Measurements from ENCODE around the gene ADCY10. TPM values are rescaled to one million over a fixed set of nuclear protein-coding genes. Genes with fewer than 3 reads are reported as not detected.

Gene ADCY10
- total and polyA plus RNA-seq, 9 of the 15 experiments (the other 6 are each of a cell fraction or from before 2014, with no cell fraction given): 0.08 to 0.86 (median 0.22) TPM

- Histone ChIP-seq H3K4me2 (ENCODE audit: insufficient read depth, low read length) (peak overlapping the region; percentile 58), H3K9me3 (replicated peaks; ENCODE audit: control insufficient read depth, insufficient read depth, low read depth, low read length) (no peaks in the 10 kb centered on the region), H3K79me2 (ENCODE audit: control insufficient read depth, insufficient read depth, low read length) (peaks cover 95% of the 10 kb centered on the region), H2AFZ (ENCODE audit: low read depth, low read length) (no peak overlapping the region), H3K27ac (ENCODE audit: extremely low read depth, low read depth, low read length) (peak overlapping the region; percentile 69; the same call in 1 of the 3 replicates), H3K36me3 (ENCODE audit: control insufficient read depth, insufficient read depth, low read length) (peaks cover 20% of the 10 kb centered on the region), H3K27me3 (ENCODE audit: control insufficient read depth in 2 of 2, insufficient read depth in 2 of 2, low read length in 2 of 2) (no peaks in the 10 kb centered on the region), H3K4me1 (replicated peaks in 1 of 2; ENCODE audit: control insufficient read depth in 2 of 2, insufficient read depth in 2 of 2, low read length in 2 of 2) (peaks cover 28 to 53% of the 10 kb centered on the region in 2 experiments), H3K9me1 (ENCODE audit: control insufficient read depth, insufficient read depth, low read length) (no peaks in the 10 kb centered on the region), H3K9ac (ENCODE audit: insufficient read depth in 1 of 2, low read depth in 2 of 2, low read length in 2 of 2) (peak overlapping the region in 1 of 2 experiments; percentile 58; a peak in 1 of 4 replicates), H4K20me1 (replicated peaks; ENCODE audit: control insufficient read depth, insufficient read depth, low read length) (no peaks in the 10 kb centered on the region), H3K4me3 (no peak overlapping the region)
- intact Hi-C loops (cut with micrococcal nuclease): loop anchor here (2.0 kb wide), 1 partner anchor 60 kb away; no protein-coding TSS in a partner anchor
- DNase-seq (ENCODE audit: extremely low read depth in 1 of 4, low spot score in 3 of 4) (peak in 3 of 4 experiments; percentile 20 to 88 (median 72)), ATAC-seq (peak; percentile 72), FAIRE-seq (peak; percentile 78)
- CTCF ChIA-PET (ENCODE audit: low intra/inter-chr PET ratio): no interaction called here
- BruUV-seq (replicated peaks): no TSS peak
- POLR2A ChIA-PET: interaction anchor here (1.8 to 2.7 kb wide), 4 partner anchors 8 to 12 kb away, joined by 7 to 24 read pairs (median 8); partner anchors contain the start of genes ADCY10, DCAF6 and MPC2
- in situ Hi-C loops (cut with MboI): no loop called here
- WGBS (ENCODE audit: insufficient coverage, low coverage, missing lambda C conversion rate): 7% methylated on average over 6 of the region's 6 CpGs
- no peak for TF ChIP-seq ILK (tag; IDR thresholded peaks at IDR 0.05; ENCODE audit: borderline replicate concordance, low read depth)
- TF ChIP-seq MTA2 (IDR thresholded peaks at IDR 0.05; ENCODE audit: low read depth): peak; percentile 25; the same call in 1 of the 2 replicates
- TF ChIP-seq DNMT1 (IDR thresholded peaks at IDR 0.05): 0 out of 2 replicates have a peak, but pooled peaks have one; percentile 85
- TF ChIP-seq SMARCA4 (IDR thresholded peaks at IDR 0.05): peak; percentile 36; the same call in 1 of the 2 replicates
- TF ChIP-seq TAF9B (IDR thresholded peaks at IDR 0.05; ENCODE audit: partially characterized antibody): no peak
- TF ChIP-seq ZFPM2 (CRISPR knock-in tag; IDR thresholded peaks at IDR 0.05): no peak
- peak; percentile 66; the same call in 1 of the 2 replicates for TF ChIP-seq MYNN (IDR thresholded peaks at IDR 0.05)
- TF ChIP-seq MYNN (CRISPR knock-in tag; IDR thresholded peaks at IDR 0.05): no peak
- TF ChIP-seq ZNF583 (CRISPR knock-in tag; IDR thresholded peaks at IDR 0.05): 0 out of 2 replicates have a peak, but pooled peaks have one; percentile 60
- peak; percentile 38 for TF ChIP-seq BRD9 (IDR thresholded peaks at IDR 0.05; ENCODE audit: low read depth, partially characterized antibody)
- TF ChIP-seq ZEB2 (IDR thresholded peaks at IDR 0.05): peak; percentile 38; the same call in 1 of the 2 replicates
- peak; percentile 95 for TF ChIP-seq GATAD2A (IDR thresholded peaks at IDR 0.05)
- no peak for TF ChIP-seq ZNF280B (CRISPR knock-in tag; IDR thresholded peaks at IDR 0.05)
- TF ChIP-seq MYC (IDR thresholded peaks at IDR 0.05; ENCODE audit: low read depth, low read length): peak; percentile 60; the same call in 1 of the 2 replicates
- TF ChIP-seq MYC (CRISPR knock-in tag; IDR thresholded peaks at IDR 0.05; ENCODE audit: borderline replicate concordance, low read depth): no peak; the same call in 1 of the 2 replicates
- peak; percentile 58; the same call in 1 of the 2 replicates for TF ChIP-seq ZNF384 (IDR thresholded peaks at IDR 0.05; ENCODE audit: low read depth, low read length)
- peak; percentile 49 for TF ChIP-seq CXXC5 (CRISPR knock-in tag; IDR thresholded peaks at IDR 0.05)
- peak; percentile 54; the same call in 1 of the 2 replicates for TF ChIP-seq MTA1 (IDR thresholded peaks at IDR 0.05; ENCODE audit: borderline replicate concordance)
- TF ChIP-seq RCOR1 (IDR thresholded peaks at IDR 0.05; ENCODE audit: borderline replicate concordance in 1 of 2, low read depth in 2 of 2, low read length in 2 of 2): peak; percentile 67 to 100
- TF ChIP-seq ZBTB2 (IDR thresholded peaks at IDR 0.05): peak; percentile 46; the same call in 1 of the 2 replicates
- peak; percentile 53 for TF ChIP-seq ARID1B (IDR thresholded peaks at IDR 0.05)
- peak; percentile 47; the same call in 1 of the 2 replicates for TF ChIP-seq TFAP4 (CRISPR knock-in tag; IDR thresholded peaks at IDR 0.05; ENCODE audit: borderline replicate concordance)
These were observed 12.6 kb upstream of the ADCY10 start for GRCh38 chr1:167926486-167926997.
